LoVo (cell line): ENCODE data around the gene PRH2.

Experiments used
- DNase-seq: peaks from one replicate; pipeline ENCODE4 v3.0.0-alpha.2; 2016; ENCODE audit warnings: low spot score

Gene PRH2

GRCh38 chr12:10960211-10960610 lies 31.2 kb downstream of the PRH2 start:
- no peak for DNase-seq

- DNase-seq: no peak
These were observed 36.4 kb downstream of the PRH2 start for GRCh38 chr12:10965476-10965875.

- no peak for DNase-seq
These were observed 37.3 kb downstream of the PRH2 start for GRCh38 chr12:10966314-10966713.

- no peak for DNase-seq
These were observed 38.4 kb downstream of the PRH2 start for GRCh38 chr12:10967409-10967808.

GRCh38 chr12:10968765-10969456 lies 39.9 kb downstream of the PRH2 start:
- no peak for DNase-seq

GRCh38 chr12:10974965-10975364 lies 45.9 kb downstream of the PRH2 start:
- no peak for DNase-seq

- no peak for DNase-seq
These were observed 53.2 kb downstream of the PRH2 start for GRCh38 chr12:10982244-10982643.
